ENCODE data around the gene GNAL.

Gene GNAL

GRCh38 chr18:11802158-11802557 lies 113.1 kb downstream of the GNAL start:
- no peak for DNase-seq (ENCODE audit: low read depth in 2 of 3, low spot score in 2 of 3)

DNA sequence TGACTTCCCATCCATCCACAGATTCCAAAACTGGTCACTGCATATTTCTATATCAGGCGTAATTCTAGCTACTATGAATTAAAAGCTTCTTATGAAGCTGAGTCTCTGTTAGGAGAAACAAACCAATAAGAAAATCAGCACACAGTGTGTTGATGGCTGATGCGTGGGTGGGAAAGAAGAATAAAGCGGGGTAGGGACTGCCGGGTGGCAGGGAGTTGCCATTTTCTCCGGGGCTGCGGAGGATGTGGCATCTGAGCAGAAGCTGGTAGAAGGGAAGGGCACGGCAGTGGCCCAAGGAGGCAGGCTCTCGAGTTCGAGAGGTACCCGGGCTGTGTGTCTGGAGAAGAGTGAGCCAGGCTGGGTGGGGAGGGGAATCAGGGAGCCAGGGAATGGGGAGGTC lies 113.5 kb downstream of the GNAL start:
- DNase-seq (ENCODE audit: low read depth in 2 of 3, low spot score in 2 of 3): no peak

DNA sequence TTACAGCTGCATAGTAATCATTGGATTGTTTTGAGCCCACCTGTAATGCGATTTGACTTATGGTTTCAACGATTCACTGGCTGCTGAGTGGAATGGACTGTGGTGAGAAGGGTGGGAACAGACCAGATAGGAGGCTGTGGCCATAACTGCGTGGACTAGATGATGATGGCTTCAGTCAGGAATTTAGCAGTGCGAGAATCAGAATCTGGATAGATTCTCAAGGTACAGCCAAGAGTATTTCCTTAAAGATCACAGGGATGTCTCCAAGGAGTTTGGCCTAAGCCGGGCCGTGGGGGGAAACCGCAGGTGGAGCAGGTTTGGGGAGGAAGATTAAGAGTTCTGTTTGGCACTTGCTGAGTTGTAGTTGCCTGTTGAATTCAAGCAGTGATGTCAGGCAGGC lies 118.2 kb downstream of the GNAL start:
- DNase-seq (ENCODE audit: low read depth in 2 of 3, low spot score in 2 of 3): no peak

DNA sequence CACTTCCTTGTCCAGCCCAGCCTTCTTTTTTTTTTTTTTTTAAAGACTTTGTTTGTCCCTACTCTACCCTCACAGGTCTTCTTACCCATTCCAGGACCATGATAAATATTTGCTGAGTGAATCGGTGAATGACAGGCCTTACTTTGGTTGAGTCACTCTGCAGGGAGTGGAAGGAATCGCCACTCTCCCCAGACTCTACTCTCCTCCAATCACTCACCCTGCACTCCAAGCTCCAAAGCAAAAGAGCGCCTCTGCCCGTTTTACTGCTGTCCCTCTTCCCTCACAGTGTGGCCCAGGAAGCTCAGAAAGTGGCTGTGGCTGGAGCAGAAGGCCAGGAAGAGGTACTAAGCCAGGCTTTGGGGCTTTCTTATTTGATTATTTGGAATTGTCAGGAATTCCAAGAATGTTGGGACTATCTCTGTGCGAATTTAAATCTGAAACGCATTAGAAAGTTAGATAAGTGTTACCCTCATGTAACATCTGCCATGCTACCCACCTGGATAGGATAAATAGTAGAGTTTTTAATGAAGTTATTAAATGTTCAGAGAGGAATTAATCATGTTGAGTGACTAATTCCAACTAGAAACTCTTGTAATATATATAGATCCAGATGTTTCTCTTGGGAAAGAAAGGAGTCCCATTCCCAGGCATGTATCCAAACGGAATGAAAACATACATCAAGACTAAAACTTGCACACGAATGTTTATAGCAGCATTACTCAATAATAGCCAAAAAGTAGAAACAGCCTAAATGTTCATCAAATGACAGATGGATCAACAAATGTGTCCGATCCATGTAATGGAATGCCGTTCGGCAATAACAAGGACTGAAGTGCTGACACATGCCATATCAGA lies 119.2 kb downstream of the GNAL start:
- no peak for DNase-seq (ENCODE audit: low read depth in 2 of 3, low spot score in 2 of 3)

DNA sequence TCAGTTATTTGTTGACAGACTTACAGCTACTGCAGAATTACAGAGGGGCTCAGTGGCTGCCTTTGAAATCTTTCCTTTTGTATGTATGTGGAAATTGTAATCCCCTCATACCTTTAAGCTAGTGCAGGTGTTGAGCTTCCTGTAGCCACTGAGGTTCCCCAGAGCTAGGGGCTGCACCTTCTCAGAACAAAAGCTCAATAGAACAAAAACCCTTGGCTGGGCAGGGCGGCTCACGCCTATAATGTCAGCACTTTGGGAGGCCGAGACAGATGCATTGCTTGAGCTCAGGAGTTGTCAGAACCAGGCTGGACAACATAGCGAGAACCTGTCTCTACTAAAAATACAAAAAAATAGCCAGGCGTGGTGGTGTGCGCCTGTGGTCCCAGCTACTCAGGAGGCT lies 120.8 kb downstream of the GNAL start:
- DNase-seq (ENCODE audit: low read depth in 2 of 3, low spot score in 2 of 3): no peak

DNA sequence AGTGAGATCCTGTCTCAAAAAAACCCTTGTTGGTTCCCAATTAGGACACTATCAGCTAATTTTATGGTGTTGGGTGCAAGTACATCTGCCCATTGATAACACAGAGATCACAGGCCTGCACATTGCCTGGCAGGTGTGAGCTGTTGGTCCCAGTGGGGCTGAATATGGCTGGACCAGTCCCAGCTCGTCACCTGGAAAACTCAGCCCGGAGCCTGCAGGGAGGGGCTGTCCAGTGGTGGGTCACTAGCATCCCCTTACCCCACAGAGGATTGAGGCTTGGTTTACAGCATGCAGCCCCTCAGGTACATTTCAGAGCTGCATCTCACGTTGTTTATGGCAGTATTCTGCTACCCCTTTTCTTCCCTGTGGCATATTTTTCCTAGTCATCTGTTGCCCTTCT lies 121.3 kb downstream of the GNAL start:
- no peak for DNase-seq (ENCODE audit: low read depth in 2 of 3, low spot score in 2 of 3)

DNA sequence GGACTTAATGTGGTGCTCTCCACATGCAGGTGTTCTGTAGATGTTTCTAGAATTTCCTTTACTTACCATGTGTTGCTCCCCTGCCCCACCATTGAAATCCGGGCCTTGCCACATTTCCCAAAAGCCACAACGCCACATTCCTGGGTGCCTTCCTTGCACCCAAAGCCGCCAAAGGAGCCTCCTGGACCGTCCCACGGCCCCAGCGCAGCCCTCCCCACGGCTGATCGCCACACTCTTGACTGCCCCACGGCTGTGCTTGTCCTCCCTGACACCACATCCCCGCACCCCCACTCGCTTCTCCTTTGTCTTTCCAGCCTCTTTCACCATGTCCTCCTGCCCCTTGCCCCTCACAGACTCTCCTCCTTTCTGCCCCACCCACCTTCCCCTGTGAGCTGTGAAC lies 121.9 kb downstream of the GNAL start:
- DNase-seq (ENCODE audit: low read depth in 2 of 3, low spot score in 2 of 3): no peak

GRCh38 chr18:11817229-11817628 lies 128.2 kb downstream of the GNAL start:
- DNase-seq (ENCODE audit: low read depth in 2 of 3, low spot score in 2 of 3): no peak

GRCh38 chr18:11818486-11819203 lies 129.6 kb downstream of the GNAL start:
- no peak for DNase-seq (ENCODE audit: low read depth in 2 of 3, low spot score in 2 of 3)

GRCh38 chr18:11819938-11820337 lies 130.9 kb downstream of the GNAL start:
- no peak for DNase-seq (ENCODE audit: low read depth in 2 of 3, low spot score in 2 of 3)

DNA sequence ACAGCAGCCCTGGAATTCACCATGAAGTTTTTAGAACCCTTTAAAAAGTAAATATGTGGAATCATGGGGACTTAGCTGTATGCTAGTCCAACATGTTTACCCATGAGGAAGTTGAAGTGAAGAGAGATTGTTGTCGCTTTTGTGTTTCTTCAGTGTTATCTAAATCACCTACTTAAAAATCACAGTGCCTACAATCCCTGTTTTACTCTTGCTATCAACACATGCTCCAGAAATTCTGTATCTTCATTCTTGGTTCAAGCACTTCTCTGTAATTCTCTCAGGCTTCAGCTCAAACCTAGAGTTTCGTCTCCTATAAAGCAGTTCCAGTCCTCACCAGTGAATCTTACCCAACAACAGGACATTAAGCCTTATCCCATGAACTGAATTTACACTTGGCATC lies 131.6 kb downstream of the GNAL start:
- no peak for DNase-seq (ENCODE audit: low read depth in 2 of 3, low spot score in 2 of 3)

DNA sequence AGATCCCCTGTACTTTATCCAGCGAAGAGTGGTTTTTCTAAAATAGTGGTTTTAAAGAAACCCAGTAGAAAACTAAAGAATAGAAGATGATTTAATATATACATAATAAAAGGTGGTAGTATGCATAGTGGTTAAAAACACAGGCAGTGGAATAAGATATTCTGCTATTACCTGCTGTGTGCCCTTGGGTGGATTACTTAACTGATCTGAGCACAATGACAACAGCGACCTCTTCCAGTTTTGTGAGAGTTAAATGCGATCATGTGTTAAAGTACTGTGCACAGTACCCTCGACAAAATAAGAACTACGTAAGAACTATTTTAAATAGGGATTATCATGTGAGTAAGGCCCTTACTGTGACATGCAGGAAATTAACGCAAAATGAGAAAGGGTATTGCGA lies 132.1 kb downstream of the GNAL start:
- DNase-seq (ENCODE audit: low read depth in 2 of 3, low spot score in 2 of 3): no peak

GRCh38 chr18:11821643-11822237 lies 132.7 kb downstream of the GNAL start:
- DNase-seq (ENCODE audit: low read depth in 2 of 3, low spot score in 2 of 3): no peak

- no peak for DNase-seq (ENCODE audit: low read depth in 2 of 3, low spot score in 2 of 3)
Observed at GRCh38 chr18:11823545-11823944, 134.5 kb downstream of the GNAL start.

- DNase-seq (ENCODE audit: low read depth in 2 of 3, low spot score in 2 of 3): no peak
Observed at GRCh38 chr18:11826836-11827235, 137.8 kb downstream of the GNAL start.

DNA sequence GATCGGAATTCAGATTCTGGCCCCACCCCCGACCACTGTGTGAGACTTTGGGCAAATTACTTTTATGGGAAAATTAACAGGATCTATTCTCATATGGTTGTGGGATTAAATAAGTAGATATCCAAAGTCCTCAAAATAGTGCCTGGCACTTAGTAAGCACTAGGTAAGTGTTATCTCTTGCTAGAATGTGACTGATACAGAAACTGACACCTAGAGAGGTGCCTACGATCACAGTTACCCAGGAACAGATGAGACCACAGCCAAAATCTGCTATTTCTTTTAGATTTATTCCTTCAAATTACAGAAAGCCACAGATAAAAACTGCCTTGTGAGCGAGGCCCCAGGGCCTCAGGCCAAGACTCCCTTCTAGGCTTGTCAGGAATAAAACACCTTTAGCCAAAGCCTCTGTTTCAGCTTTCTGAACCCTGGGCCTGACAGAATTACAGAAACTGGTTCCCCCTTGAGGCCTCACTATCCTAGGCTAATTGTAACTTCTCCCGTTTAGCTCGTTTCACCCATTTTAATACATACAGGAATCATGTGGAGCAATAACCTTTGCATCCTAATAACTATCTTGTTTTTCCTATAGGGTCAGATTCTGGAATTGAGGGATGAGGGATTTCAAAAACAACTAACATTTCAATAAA lies 139.8 kb downstream of the GNAL start:
- DNase-seq (ENCODE audit: low read depth in 2 of 3, low spot score in 2 of 3): no peak

GRCh38 chr18:11830585-11830984 lies 141.5 kb downstream of the GNAL start:
- DNase-seq (ENCODE audit: low read depth in 2 of 3, low spot score in 2 of 3): no peak

GRCh38 chr18:11831921-11832320 lies 142.9 kb downstream of the GNAL start:
- no peak for DNase-seq (ENCODE audit: low read depth in 2 of 3, low spot score in 2 of 3)

- no peak for DNase-seq (ENCODE audit: low read depth in 2 of 3, low spot score in 2 of 3)
Observed at GRCh38 chr18:11834772-11835171, 145.7 kb downstream of the GNAL start.

GRCh38 chr18:11839556-11839955 lies 150.5 kb downstream of the GNAL start:
- no peak for DNase-seq (ENCODE audit: low read depth in 2 of 3, low spot score in 2 of 3)

DNA sequence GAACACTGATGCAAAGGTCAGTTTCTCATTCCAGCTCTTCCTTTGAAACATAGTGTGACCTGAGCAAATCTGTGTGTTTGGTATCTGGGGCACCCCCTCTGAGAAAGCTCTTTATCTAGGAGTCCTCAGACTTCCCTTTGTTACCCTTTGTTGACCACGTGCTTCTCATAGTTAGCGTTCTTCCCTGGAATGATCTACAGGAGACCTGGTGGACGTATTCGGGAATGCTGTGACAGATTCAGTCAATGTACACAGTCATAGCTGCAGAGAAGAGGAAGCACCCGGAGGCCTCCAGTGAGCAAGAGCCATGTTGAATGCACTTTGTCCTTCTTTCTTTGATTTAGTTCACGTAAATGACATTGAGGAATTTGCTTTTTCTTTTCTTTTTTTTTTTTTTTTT lies 151.4 kb downstream of the GNAL start:
- DNase-seq (ENCODE audit: low read depth in 2 of 3, low spot score in 2 of 3): no peak

DNA sequence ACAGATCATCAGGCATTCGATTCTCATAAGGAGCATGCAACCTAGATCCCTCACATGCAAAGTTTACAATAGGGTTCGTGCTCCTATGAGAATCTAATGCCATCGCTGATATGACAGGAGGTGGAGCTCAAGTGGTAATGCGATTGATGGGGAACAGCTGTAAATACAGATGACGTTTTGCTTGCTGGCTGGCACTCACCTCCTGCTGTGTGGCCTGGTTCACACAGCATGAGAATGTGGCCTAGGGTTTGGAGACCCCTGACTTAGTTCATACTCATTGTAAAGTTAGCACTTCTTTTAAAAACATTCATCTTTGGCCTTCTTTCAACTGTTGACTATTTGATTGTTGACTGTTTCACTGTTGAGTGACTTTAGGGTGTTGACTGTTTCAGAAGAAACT lies 153.5 kb downstream of the GNAL start:
- no peak for DNase-seq (ENCODE audit: low read depth in 2 of 3, low spot score in 2 of 3)

All from activated CD8-positive, alpha-beta memory T cell treated with anti-CD3 and anti-CD28 coated beads for 48 hours (primary cell).